DOHH2 (cell line): ENCODE data around the gene CPXM1.

Source experiments
- H3F3A ChIP-seq: fragments of 200-600 bp; sonication (generic), shearing (Covaris generic); 2 replicates; pipeline ENCODE4 v1.6.0; 2016; ENCODE audit warnings: antibody characterized with exemption, mild to moderate bottlenecking; ENCODE audit not compliant: control insufficient read depth, insufficient read depth
- H3K27ac ChIP-seq: fragments of 200-600 bp; sonication (generic); 2 replicates; pipeline ENCODE4 v1.5.1; 2014; ENCODE audit warnings: low read depth, mild to moderate bottlenecking, low read length, moderate library complexity
- H3K27me3 ChIP-seq: fragments of 200-600 bp; sonication (generic); 2 replicates; pipeline ENCODE4 v1.6.1; 2014; ENCODE audit warnings: mild to moderate bottlenecking, low read length, mixed read lengths; ENCODE audit not compliant: control insufficient read depth
- H3K36me3 ChIP-seq: fragments of 200-600 bp; sonication (generic); 2 replicates; pipeline ENCODE4 v1.6.1; 2014; ENCODE audit warnings: mild to moderate bottlenecking, low read length, moderate library complexity, mixed read lengths; ENCODE audit not compliant: control insufficient read depth
- H3K4me1 ChIP-seq: fragments of 200-600 bp; sonication (generic); 2 replicates; pipeline ENCODE4 v1.6.1; 2014; ENCODE audit warnings: mild to moderate bottlenecking, low read length, mixed read lengths; ENCODE audit not compliant: control insufficient read depth
- H3K4me2 ChIP-seq: fragments of 200-600 bp; sonication (generic); 2 replicates; pipeline ENCODE4 v1.6.0; 2014; ENCODE audit warnings: mild to moderate bottlenecking, low read length, moderate library complexity
- H3K4me3 ChIP-seq: fragments of 200-600 bp; sonication (generic); 2 replicates; pipeline ENCODE4 v1.5.1; 2014; ENCODE audit warnings: mild to moderate bottlenecking, low read length, mixed read lengths
- H3K79me2 ChIP-seq: fragments of 200-600 bp; sonication (generic); 2 replicates; pipeline ENCODE4 v1.6.1; 2014; ENCODE audit warnings: mild to moderate bottlenecking, low read length, mixed read lengths; ENCODE audit not compliant: control insufficient read depth
- H3K9me2 ChIP-seq: fragments of 200-600 bp; sonication (generic); replicated peaks from 2 replicates; pipeline ENCODE4 v1.6.1; 2014; ENCODE audit warnings: mild to moderate bottlenecking, low read length, mixed read lengths; ENCODE audit not compliant: control insufficient read depth
- H3K9me3 ChIP-seq: fragments of 200-600 bp; sonication (generic); 2 replicates; pipeline ENCODE4 v1.6.1; 2014; ENCODE audit warnings: antibody characterized with exemption, low read length, mixed read lengths; ENCODE audit not compliant: control insufficient read depth, insufficient read depth
- H4K20me1 ChIP-seq: fragments of 200-600 bp; sonication (generic); 2 replicates; pipeline ENCODE4 v1.6.0; 2014; ENCODE audit warnings: low read depth, mild to moderate bottlenecking, antibody characterized with exemption, low read length, moderate library complexity; ENCODE audit not compliant: control insufficient read depth, insufficient read depth
- EZH2phosphoT487 ChIP-seq: fragments of 200-600 bp; sonication (generic); IDR thresholded peaks from 2 replicates; pipeline ENCODE4 v1.6.1; 2017; ENCODE audit warnings: borderline replicate concordance, mild to moderate bottlenecking, antibody characterized with exemption, low read length, moderate library complexity, mixed read lengths
- TF ChIP-seq, protein P1 (sequence below): fragments of 200-600 bp; sonication (generic); IDR thresholded peaks from one replicate; pipeline ENCODE4 v1.5.1; 2014; ENCODE audit warnings: antibody characterized with exemption, mild to moderate bottlenecking, low read depth, low read length; ENCODE audit not compliant: poor library complexity, severe bottlenecking

The CPXM1 gene

DNA sequence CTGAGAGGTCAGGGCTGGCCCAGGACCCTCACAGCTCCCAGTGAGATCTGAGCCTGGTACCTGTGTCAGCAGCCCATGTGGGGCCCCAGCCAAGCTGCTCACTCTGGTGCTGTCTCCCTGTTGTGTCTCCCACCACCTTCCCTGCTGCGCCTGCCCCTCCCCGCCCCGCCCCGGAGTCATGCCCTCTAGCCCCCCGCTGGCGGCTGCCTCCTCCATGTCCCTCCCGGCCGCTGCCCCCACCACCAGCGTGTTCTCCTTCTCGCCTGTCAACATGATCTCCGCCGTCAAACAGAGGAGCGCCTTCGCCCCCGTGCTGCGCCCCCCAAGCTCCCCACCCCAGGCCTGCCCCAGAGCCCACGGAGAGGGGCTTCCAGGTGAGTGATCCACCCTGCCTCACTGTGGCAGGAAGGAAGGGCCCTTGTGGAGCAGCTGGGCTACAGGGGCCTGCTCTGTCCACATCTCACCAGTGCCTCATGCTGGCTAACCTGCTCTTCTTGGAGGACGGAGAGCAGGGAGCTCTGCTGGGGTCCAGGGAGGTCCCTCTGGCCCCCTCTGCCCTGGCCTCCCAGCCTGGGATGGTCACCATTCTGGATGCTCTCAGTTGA, 44.9 kb downstream of the CPXM1 start:
- TF ChIP-seq, protein P1, sequence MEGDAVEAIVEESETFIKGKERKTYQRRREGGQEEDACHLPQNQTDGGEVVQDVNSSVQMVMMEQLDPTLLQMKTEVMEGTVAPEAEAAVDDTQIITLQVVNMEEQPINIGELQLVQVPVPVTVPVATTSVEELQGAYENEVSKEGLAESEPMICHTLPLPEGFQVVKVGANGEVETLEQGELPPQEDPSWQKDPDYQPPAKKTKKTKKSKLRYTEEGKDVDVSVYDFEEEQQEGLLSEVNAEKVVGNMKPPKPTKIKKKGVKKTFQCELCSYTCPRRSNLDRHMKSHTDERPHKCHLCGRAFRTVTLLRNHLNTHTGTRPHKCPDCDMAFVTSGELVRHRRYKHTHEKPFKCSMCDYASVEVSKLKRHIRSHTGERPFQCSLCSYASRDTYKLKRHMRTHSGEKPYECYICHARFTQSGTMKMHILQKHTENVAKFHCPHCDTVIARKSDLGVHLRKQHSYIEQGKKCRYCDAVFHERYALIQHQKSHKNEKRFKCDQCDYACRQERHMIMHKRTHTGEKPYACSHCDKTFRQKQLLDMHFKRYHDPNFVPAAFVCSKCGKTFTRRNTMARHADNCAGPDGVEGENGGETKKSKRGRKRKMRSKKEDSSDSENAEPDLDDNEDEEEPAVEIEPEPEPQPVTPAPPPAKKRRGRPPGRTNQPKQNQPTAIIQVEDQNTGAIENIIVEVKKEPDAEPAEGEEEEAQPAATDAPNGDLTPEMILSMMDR, result no peak
- TF ChIP-seq EZH2phosphoT487, result no peak
- no peaks in the 10 kb centered on the region for H4K20me1 ChIP-seq
- H3K9me3 ChIP-seq, result no peaks in the 10 kb centered on the region
- no peak overlapping the region for H3K4me2 ChIP-seq
- no peak overlapping the region for H3K27ac ChIP-seq
- H3K4me3 ChIP-seq, result no peak overlapping the region
- H3K36me3 ChIP-seq, result no peaks in the 10 kb centered on the region
- no peaks in the 10 kb centered on the region for H3K79me2 ChIP-seq
- H3K4me1 ChIP-seq, result peaks cover 7% of the 10 kb centered on the region
- H3K9me2 ChIP-seq, result no peaks in the 10 kb centered on the region
- peaks cover 3% of the 10 kb centered on the region for H3F3A ChIP-seq
- H3K27me3 ChIP-seq, result peaks cover 46% of the 10 kb centered on the region

GRCh38 chr20:2754424-2754823, 46.0 kb downstream of the CPXM1 start:
- Histone ChIP-seq H3K27me3 (peaks cover 48% of the 10 kb centered on the region), H3K27ac (no peak overlapping the region), H3K4me1 (peaks cover 7% of the 10 kb centered on the region), H3K4me3 (no peak overlapping the region), H3K9me3 (no peaks in the 10 kb centered on the region), H3K79me2 (no peaks in the 10 kb centered on the region), H4K20me1 (no peaks in the 10 kb centered on the region), H3K9me2 (no peaks in the 10 kb centered on the region), H3F3A (peaks cover 3% of the 10 kb centered on the region), H3K4me2 (no peak overlapping the region), H3K36me3 (no peaks in the 10 kb centered on the region)
- no peak for TF ChIP-seq EZH2phosphoT487
- TF ChIP-seq, protein P1, result no peak

GRCh38 chr20:2753461-2754040, 46.9 kb downstream of the CPXM1 start:
- peaks cover 48% of the 10 kb centered on the region for H3K27me3 ChIP-seq
- H3K79me2 ChIP-seq, result no peaks in the 10 kb centered on the region
- H4K20me1 ChIP-seq, result no peaks in the 10 kb centered on the region
- no peaks in the 10 kb centered on the region for H3K9me2 ChIP-seq
- H3K4me1 ChIP-seq, result peaks cover 7% of the 10 kb centered on the region
- H3K36me3 ChIP-seq, result no peaks in the 10 kb centered on the region
- TF ChIP-seq, protein P1, result no peak
- TF ChIP-seq EZH2phosphoT487, result no peak
- H3K9me3 ChIP-seq, result no peaks in the 10 kb centered on the region
- H3K4me2 ChIP-seq, result no peak overlapping the region
- H3K27ac ChIP-seq, result no peak overlapping the region
- peaks cover 3% of the 10 kb centered on the region for H3F3A ChIP-seq
- no peak overlapping the region for H3K4me3 ChIP-seq
